Amniotic stem cell (primary cell): ENCODE measurements around the gene CEP131.

ENCODE experiments used
- DNase-seq: peaks from one replicate; lab custom pipeline; 2025; lab: John Stamatoyannopoulos, UW

Gene CEP131

DNA sequence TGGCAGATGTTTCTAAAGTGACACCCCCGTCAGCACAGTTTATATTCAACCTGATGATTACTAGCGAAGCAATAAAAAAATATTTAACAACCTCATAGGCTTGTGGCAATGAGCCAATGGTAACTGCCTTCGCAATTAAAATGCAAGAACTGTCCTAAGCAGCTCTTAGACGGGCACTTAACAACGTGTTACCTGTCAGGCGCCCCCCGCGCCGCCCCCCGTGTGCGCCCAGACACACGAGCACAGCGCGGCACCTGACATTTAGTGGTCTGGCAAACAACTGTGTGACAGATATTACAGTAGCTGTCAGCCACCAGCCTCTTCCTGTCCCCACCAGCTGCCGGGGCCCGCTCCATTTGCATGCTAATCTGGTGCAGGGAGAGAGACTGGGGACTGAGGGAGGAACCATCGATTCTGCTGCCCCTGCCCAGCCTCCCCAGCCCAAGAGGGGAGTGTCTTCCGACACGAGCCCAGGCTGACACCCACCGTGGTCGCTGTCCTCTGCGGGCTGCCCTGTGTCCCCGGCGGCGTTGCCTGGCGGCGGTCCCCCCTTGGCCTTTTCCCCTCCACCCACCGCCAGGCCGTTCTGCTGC is 29.0 kb upstream of the CEP131 start:
- no peak for DNase-seq

DNA sequence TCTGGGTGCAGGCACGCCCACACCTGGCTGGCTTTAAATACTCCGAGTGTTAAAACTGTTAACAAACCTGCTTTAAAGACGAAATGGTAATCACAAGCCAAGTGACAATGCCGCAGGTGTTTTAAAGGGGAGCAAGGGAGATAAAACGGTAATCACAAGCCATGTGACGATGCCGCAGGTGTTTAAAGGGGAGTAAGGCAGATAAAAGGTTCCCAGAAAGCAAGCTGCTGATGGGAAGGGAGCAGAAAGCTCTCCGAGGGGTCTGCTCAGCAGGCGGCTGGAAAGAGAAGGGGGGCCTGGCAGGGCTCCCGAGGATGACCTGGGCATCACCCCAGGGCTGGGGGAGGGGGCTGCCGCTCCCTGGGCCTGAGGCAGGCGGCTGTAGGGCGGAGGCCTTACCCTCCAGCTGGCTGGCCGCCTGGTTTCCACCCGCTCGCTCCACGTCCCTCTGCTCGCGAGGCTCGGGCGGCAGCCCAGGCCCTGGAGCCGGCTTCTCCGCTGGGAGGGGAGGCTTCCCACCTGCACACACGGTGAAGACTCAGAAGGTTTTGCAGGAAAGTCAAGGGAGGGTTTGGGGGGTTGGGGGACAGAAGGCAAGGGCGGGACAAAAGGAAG is 28.4 kb upstream of the CEP131 start:
- no peak for DNase-seq

DNA sequence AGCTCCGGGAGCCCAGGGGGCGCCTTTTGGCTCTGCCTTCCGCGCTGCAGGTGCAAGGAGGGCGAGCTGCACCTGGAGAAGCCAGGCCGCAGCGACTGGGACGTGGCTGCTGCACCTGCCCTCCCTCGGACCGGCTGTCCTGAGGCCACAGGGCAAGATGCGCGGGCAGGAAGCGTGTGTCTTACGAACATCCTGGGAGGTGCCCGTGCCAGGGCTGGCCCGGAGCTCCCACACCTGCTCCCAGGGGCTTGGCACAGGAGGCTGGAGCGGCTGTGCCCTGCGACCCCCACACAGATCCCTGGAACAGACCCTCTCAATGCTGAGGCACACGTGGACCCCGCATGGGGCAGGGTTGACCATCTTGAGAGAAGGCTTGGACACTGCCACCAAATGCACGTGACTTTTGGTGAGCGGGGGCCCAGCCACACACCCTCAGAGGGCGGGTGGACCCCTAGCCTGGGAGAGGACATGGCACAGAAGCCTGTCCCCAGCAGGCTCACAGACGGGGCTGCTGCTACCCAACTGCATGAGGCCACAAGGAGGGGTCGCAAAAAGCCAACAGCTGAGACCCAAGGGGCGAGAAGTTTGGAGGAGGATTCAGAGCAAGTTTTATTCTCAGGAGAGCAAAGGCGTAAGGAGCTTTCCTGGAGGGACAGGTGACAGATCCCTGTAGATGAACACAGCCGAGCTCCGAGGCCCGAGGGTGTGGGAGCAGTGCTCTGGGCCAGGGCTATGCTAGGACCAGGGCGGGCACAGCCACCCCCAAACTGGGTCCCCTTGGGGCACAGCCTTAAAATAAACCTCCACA is 27.7 kb upstream of the CEP131 start:
- DNase-seq: no peak

DNA sequence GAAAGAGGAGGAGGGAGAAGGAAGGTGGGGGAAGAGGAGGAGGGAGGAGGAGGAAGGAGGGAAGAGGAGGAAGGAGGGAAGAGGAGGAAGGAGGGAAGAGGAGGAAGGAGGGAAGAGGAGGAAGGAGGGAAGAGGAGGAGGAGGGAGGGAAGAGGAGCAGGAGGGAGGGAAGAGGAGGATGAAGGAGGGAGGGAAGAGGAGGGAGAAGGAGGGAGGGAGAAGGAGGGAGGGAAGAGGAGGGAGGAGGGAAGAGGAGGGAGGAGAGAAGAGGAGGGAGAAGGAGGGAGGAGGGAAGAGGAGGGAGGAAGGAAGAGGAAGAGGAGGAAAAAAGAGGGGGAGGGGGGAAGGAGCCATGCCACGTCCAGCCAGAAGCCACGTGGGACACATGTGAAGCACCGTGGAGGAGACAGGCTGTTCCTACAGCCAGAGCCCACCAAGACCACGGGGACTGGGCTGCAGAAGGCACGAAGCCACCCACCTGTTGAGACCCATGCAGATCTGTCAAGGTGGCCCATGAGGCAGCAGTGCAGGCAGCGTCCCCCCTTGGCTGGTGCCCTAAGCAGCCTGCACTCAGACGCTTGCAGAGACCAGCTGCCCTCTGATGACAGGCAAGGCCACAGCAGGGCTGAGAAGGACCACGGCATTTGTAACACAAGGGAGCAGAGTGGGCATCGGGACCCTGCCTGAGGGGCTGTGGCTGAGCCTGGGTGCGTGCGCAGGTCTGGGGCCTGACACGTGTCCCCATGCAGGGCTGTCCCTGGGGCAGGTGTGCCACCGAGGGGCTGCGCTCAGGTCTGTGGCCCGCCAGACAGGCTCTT is 26.7 kb upstream of the CEP131 start:
- DNase-seq: no peak

DNA sequence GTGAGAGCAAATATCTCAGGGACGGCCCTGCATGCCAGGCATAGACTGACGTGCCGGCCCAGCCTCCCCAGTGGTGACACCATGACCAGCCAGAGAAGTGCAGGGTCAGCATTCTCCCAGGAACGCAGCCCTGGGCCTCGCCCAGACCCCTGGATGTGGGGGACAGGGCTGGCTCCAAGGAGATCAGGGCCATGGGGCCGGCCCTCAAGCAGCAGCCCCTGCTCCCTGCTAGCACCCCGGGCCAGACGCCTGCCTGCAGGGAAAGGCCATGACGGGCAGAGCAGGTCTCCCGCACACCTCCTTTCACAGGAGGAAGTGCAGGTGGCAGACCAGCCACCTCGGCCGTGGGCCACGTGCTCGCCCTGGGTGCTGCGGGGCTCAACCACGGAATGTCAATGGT is 25.9 kb upstream of the CEP131 start:
- DNase-seq: no peak

DNA sequence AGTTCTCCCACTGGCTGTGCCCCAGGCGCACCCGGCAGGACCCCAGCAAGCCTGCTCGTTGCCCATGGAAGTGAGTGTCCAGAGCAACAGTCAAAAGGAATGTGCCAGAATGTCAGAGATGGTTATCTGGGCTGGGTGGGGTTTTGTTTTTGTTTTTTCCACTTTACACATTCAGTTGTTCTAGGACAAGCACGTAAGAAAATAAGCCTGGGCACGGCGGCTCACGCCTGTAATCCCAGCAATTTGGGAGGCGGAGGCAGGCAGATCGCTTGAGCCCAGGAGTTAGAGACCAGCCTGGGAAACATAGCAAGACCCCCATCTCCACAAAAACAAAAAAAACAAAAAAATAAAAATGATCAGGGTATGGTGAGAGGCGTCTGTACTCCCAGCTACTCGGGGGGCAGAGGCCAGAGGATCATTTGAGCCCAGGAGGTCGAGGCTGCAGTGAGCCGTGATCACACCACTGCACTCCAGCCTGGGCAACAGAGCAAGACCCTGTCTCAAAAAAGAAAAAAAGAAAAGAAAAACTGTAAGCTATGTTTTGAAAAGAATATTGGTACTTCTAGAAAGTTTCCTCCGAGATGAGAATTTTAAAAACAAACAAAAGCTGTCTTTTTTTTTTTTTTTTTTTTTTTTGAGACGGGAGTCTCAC is 24.7 kb upstream of the CEP131 start:
- no peak for DNase-seq

DNA sequence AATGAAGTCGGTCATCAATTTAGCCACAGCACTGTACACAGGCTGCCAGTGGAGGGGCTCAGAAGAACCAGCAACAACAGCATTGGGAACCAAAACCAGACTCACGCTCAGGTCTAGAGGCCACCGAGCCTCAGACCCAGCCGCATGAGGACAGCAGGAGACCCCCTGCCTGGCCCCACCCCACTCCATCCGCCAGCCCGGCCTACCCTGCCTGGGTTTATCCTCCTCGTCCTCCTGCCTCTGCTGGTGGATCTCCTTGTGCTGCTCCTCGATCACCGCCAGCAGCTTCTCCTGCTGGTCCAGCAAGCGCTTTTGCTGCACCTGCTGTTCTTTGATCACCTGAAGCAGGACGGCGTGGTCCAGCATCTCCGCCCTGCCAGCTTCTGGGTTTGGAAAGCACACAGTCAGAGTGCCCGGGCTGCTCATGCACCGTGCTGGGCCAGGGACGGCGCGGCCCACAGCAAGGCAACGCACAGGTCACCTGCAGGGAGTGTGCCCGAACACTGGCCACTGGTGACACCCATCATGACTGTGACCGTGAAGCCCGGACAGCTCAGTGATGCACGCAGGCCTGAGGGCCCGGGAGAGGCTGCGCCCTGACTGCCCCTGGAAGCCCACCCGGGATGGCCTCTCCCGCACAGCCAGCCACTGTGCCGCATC is 24.0 kb upstream of the CEP131 start:
- DNase-seq: no peak

DNA sequence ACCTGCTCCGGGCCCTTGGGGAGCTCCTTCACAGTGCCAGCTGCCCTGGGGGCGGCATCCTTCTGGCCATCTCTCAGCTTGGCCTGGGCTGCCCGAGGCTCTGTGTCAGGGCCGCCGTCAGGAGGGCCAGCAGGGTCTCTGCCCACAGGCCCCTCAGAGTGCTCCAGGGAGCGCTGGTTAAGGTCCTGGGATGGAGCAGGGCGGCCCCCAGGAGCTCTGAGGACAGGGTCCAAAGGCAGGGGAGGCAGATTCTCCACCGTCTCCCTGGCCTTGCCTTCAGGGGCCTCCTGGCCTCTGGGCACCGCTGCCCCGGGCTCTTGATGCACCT is 23.5 kb upstream of the CEP131 start:
- DNase-seq: no peak

DNA sequence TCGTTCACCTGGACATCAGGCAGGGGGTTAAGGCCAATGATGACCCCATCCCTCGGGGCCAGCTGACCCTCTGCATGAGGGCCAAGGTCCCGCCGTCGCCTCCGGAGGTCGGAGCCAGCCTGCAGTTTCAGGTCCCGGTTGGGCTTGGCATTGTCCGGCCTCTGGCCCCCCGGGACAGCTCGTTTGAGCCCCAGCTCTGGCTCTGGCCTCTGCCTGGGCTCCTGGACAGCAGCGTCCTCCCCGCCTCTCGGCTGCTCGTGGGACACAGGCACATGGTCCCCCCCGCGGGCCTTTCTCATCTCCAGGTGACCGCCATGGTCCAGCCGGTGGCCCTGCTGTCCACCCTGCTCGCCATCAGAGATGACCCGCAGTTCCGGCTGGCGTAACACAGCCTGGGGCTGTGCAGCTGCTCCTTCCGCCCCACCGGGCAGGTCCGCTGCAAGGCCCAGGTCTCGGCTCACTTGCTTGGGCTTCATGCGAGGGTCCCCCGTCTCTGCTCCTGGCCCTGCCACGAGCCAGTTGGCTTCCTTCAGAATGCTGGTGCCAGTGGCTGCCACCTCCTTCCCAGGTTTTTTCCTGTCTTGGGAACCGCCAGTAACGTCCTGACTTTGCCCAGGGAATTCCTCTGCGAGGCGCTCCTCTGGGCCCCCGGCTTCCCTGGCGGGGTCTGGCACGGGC is 23.0 kb upstream of the CEP131 start:
- no peak for DNase-seq

DNA sequence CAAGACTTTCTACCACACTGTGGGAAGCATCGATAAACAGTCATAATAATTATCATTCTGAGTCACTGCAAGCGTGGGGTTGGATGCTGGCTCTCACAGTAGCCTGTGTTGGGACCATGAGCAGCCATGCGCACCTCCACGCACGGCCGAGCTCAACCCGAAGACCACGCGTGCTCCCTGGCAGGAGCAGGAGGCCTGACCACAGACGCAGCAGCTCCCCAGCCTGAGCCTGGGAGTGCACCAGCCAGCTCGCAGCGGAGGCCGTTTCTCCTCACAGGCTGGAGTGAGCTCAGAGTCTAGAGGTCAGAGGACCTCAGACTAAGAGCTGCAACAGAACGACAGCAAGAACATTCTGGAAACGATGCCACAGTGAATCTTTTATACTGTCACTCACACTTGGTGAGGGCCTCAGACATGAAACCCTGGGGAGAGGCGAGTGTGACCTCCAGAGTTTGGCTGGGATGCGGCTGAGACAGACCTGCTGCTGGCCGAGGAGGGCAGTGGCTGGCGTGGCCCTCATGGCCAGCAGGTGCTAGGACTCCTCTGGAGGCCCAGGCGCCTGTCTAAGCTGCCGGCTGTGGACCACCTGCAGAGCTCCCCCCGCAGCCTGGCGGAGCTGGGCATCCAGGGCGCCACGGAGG is 22.4 kb upstream of the CEP131 start:
- DNase-seq: no peak

DNA sequence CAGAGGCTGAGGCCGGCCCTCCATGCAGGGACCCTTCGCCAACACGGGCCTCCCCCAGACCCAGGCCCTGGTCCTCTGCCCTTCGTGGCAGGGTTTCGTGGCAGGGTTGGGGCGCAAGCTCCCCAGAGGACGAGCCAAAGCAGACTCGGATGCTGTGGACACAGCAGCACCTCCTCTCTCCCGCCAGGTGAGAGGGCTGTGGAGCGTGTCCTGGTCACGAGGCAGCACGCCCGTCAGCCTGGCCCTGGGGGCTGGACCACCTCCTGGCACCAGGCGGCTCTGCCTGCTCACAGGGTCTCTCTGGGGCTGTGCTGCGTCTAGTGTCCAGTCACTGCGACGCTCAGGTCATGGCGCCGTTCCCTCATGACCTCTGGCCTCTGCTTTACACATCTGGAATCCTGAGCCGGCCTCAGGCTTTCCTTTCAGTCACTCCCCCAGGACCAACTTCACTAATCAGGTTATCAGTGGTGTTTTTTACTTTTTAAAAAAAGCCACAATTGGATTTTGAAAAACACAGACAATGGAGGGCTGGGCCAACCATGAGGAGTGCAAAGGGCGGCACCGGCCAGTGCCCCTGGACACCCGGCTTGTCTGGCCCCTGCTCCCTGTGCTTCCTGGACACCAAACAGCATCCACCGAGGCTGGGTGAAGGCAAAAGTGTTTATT is 21.7 kb upstream of the CEP131 start:
- DNase-seq: no peak

DNA sequence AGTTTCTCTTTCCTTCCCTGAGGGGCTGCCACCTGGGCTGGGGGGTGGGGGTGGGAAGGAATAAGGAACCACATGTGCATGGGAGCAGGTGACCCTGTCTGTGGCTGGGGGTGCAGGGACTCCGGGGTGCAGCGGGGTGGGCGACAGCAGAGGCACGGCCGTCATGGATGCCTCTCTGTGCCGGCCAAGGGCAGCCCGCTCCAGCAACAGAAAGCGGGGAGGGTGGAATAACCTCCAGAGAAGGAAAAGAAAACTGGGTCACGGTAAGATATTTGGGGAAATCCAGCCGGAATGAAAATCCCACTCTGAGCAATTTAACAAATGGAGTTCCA is 20.5 kb upstream of the CEP131 start:
- DNase-seq: no peak

DNA sequence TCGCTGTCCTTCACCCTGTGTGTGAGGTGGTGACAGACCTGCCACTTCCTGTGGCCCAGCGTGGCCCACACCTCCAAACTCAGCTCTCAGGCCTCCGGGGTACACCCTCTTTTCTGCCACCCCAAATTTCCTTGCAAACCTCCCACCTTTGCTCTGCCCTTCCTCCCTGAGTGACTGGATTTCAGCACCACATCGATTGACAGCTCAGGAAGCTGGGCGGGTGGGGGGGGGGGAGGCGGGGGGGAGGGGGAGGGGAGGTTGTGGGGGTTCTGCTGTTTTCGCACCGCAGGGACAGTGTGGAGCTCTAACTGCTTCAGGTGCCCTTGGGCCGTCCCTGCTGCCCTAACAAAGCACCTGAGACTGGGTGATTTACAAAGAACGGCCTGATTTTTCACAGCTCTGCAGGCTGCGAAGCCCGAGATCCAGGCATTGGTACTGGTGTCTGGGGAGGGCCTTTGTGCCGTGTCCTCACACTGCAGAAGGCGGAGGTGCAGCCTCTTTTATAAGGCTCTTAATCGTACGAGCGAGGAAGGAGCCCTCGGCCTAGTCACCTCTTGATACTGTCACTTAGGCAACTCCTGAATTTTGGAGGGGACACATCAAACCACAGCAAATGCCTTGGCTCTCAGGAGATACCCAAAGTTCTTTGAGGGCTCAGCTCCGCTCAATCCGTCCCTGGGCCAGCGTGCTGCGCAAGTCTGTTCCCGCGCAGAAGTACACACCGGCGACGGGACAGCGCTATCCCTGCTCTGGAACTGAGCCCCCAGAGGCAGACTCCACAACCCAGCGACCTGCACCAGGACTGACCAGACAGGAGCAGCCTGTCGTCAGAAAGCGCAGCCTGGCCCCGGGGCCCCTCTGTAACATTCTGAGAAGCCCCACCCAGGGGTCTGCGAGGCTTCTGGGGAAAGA is 19.9 kb upstream of the CEP131 start:
- DNase-seq: no peak

DNA sequence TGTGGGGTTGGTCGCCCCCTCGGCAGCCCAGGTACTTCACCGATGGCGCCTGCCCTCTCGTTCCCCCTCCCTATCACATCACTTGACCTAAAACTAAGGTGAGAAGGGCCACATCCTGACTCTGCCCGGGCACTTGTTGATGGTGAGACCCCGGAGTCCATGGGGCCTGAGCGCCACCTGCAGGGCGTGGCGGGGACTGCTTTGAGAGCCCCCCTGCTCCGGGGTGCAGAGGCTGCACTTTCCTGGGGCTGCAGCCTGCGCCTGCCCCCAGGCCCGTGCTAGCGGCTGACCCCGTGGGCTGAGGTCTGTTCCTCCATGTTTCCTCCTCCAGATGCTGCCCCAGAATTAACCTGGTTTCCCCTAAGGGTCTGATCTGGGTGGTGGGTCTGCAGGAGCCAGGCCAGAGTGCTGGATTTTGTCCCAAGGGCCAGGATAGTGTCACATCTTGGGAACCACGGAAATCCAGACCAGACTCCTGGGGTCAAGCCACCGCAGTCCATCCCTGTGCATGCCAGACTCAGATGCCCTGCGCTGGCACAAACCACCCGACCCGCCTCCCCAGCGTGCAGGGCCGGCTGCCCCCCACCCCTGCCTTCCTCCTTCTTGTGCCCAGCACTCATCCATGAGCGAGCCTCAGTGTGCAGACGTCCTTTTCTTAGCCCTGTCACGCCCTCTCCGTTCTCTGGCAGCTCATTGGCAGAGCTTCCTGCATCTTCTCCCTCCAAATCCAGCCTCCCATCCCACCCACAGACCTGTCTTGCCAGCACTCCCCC is 19.1 kb upstream of the CEP131 start:
- no peak for DNase-seq

DNA sequence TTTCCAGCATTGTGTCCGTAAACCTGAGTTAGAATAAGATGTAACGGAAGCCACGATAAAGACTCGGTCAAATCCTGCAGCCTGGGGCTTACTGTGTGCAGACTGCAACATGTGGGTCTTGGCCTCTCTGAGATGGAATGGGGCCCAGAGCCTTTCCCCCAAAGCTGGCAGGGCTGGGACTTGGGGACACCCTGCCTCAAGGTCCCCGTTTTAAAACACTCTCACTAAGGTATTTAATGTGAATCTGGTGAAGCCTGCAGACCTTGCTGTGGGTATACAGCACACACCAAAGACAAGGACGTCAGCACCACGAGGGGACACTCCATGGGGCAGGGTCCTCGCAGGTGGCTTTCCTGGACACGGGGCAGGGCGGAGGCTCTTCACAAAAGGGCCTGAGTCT is 18.4 kb upstream of the CEP131 start:
- no peak for DNase-seq

DNA sequence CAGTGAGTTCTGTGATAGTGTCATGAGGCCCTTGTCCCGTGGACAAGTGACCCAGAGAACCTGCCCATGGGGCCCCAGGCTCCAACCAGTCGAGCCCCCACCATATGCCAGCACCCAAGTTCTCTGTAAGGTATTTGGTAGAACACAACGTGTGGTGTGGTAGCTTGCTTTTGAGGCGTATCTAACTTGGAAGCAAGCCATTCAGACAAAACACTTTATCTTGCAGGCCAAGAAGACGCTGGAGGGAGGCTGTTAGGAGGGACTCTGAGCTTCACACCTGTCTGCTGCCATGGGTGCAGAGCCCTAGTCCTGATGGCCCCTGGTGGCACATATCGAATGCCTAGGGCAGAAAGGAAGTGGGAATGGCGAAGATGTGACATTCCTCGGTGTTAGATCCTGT is 18.0 kb upstream of the CEP131 start:
- no peak for DNase-seq

DNA sequence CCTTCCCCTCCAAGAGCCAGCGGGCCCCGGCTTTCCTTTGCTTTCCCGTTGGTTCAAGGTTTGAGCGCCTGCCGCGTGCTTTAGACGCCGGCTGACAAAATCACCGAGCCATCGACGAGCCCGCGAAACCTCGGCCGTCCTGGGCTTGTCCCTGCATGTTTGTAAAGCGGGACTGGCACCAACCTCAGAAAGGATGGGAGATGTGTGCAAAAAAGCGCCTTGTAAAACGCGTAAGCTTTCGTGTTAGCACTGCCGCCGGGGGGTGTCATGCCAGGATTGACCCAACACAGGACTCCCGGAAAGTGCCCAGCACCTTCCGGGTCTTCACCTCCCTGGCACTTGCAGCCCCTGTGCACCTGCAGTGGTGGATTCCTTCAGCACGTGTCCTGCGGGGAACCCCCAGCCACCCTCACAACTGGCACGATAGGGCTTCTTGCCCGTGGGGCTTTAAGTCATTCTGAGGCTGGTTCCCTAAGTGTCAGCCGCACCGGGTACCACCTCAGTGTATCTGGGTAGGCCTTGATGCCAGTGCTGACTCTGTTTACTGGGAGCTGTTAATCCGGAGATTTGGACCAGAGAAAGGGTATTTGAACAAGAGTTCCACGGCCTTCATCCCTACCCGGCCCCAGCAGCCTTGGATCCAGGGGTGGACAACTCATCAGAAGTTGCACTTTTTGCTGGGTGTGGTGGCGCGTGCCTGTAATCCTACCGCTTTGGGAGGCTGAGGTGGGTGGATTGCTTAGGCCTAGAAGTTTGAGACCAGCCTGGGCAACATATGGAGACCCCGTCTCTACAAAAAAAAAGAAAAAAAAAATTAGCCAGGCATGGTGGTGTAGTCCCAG is 17.2 kb upstream of the CEP131 start:
- DNase-seq: no peak
